GM10266 (cell line): ENCODE results near the gene CEP170B.
A peak's percentile ranks its signal among the peaks of the same experiment; 100 is the strongest.

Source experiments
- DNase-seq: peaks from one replicate; pipeline ENCODE4 v3.0.0; 2012; ENCODE audit errors: extremely low spot score
- TF ChIP-seq, protein P1 (sequence below): IDR thresholded peaks from 2 replicates; pipeline ENCODE4 v1.5.1; 2012; ENCODE audit warnings: mild to moderate bottlenecking, low read depth; ENCODE audit not compliant: control insufficient read depth, insufficient read depth; ENCODE audit errors: missing control alignments

Gene CEP170B

DNA sequence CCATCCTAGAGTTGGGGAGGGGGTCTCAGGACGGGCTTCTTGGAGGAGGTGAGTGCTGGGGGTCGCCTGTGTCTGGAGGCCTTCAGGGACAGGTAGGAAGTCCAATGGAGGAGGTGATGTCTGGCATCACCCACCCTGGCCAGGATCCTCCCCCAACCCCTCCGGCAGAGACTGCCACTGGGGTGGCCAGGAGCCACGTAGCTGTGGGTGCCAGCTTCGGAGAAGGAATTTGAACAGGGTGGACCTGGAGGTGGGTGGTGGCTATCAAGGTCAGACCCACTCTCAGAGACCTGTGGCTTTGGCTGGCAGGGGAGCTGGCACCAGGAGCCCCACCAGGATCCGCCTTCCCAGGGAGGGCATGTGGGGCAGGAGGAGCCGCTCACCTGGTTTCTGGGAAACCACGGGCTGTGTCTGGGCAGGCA is 9.1 kb downstream of the CEP170B start:
- TF ChIP-seq, protein P1, sequence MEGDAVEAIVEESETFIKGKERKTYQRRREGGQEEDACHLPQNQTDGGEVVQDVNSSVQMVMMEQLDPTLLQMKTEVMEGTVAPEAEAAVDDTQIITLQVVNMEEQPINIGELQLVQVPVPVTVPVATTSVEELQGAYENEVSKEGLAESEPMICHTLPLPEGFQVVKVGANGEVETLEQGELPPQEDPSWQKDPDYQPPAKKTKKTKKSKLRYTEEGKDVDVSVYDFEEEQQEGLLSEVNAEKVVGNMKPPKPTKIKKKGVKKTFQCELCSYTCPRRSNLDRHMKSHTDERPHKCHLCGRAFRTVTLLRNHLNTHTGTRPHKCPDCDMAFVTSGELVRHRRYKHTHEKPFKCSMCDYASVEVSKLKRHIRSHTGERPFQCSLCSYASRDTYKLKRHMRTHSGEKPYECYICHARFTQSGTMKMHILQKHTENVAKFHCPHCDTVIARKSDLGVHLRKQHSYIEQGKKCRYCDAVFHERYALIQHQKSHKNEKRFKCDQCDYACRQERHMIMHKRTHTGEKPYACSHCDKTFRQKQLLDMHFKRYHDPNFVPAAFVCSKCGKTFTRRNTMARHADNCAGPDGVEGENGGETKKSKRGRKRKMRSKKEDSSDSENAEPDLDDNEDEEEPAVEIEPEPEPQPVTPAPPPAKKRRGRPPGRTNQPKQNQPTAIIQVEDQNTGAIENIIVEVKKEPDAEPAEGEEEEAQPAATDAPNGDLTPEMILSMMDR, result no peak
- no peak for DNase-seq

DNA sequence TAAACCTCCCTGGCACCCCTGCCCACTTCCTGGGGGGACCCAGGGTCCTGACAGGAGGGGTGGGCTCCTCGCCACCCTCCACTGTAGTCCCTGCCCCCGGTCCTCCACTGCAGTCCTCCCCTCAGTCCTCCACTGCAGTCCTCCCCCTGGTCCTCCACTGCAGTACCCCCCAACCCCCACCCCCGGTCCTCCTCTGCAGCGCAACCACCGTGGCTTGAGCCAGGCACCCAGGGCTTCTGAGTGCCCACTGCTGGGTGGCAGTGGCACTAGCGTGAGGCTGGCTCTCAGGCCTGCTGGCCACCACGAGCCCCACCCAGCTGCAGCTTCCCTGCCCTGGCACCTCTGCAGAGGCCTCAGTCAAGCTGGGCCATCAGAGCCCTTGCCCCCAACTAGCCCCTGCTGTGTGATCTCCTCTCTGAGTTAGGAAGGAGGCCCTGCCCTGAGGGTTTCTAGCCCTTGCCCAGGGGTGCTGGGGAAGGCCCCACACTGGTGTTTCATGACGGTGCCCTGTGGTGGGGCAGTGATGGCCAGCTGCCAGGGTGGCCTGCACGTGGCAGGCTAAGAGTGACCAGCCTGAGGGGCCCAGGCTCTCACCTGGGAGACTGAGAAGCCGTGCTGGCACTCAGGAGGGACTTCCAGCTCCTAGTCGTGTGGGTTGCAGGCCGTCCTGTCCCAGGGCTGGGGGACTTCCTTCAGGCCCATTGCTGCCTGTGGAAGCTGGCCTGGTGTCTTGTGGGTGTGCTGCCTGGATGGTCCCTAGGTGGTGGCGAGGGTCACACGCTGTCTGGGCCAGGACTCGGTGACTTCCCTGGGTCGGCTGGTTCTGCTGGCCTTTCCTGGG is 9.7 kb downstream of the CEP170B start:
- TF ChIP-seq, protein P1, result no peak
- no peak for DNase-seq

DNA sequence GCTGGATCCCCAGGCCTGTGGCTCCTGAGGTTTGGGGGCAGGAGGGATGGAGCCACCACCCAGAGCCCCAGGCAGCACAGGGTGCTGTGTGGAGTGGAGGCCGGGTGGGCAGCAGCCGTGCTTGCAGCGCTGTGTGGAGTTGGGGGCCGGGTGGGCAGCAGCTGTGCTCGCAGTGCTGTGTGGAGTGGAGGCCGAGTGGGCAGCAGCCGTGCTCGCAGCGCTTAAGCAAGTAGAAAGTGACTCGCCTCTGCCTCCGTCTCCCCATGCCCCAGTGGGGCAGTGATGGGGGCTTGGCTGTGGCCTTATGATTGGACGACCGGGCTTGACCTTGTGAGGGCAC is 10.3 kb downstream of the CEP170B start:
- DNase-seq, result no peak
- TF ChIP-seq, protein P1, result no peak

DNA sequence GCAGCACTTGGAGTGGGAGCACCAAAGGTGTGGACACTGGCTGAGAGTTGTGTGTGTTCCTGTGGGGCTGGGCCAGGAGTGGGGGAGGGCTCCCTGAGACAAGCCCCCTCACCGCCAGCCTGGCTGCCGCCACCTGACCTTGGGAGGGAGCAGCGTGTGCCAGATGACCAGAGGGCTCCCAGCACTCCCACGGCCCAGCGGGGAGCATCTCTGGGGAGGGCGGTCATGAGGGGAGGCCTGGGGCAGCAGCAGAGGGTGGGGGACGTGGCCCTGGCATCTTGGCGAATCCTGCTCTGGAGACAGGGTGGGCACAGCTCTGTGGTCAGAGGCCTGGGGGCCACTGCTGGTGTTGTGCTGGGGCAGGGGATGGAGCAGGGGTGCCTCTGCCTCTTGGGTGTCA is 10.7 kb downstream of the CEP170B start:
- no peak for DNase-seq
- TF ChIP-seq, protein P1, result no peak

DNA sequence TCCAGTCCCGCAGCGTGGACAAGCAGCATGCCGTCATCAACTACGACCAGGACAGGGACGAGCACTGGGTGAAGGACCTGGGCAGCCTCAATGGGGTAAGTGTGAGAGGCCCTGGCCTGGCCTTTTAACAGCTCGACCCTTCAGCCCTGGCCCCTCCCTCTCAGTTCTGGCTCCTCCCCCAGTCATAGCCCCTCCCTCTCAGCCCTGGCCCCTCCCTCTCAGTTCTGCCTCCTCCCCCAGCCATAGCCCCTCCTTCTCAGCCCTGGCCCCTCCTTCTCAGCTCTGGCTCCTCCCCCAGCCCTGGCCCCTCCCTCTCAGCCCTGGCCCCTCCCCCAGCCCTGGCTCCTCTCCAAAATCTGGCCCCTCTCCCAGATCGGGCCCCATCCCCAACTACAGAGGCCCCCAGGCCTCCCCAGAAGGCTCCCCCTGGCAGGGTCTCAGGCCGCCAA is 11.2 kb downstream of the CEP170B start:
- TF ChIP-seq, protein P1, result no peak
- DNase-seq, result peak; percentile 83

DNA sequence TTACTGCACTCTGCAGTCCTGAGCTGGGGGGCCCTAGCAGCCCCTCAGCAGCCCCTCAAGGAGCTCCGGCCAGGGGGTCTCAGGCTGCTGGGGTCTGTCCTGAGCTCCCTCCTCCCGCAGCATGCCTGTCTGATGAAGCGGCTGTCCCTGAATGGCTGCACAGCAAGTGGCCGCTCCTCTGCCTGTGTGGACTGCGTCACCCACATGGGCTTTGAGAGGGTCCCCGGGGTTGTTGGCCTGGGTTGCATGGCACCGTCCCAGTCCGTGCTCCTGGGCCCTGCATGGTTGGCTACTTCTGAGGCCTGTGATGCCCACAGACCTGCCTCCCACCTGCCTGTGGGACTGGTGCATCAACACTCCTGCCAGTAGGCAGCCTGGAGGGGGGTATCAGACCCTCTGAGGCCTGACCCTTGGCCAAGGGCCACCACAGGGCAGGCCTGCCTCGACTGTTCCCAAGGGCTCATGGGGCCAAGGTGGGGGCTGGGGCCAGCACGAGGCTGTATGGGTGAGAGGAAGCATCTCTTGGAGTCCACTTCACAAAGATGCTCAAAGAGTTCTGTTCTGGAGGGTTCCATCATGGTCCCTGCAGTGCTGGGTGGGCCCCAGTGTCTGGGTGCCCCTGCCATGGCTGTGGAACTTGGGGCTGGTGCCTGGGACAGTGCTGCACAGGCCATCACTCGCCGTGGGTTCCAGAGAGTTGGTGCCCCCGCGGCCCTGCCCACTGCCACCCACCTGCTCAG is 12.2 kb downstream of the CEP170B start:
- no peak for DNase-seq
- TF ChIP-seq, protein P1, result no peak
